Kasumi-1 (cell line): Measurements from ENCODE around the gene SMCO2.
A peak's percentile ranks its signal among the peaks of the same experiment; 100 is the strongest.

Experiments used
- DNase-seq, 2 experiments: peaks; one replicate each; lab custom pipeline; 2025; lab: John Stamatoyannopoulos, UW

The SMCO2 gene

GRCh38 chr12:27453421-27453820, 6.9 kb downstream of the SMCO2 start:
- no peak for DNase-seq

GRCh38 chr12:27455589-27455988, 9.1 kb downstream of the SMCO2 start:
- DNase-seq: no peak

GRCh38 chr12:27456618-27457017, 10.1 kb downstream of the SMCO2 start:
- no peak for DNase-seq

GRCh38 chr12:27460471-27460978, 14.0 kb downstream of the SMCO2 start:
- peak; percentile 77 to 81 for DNase-seq

- DNase-seq: no peak
Observed at GRCh38 chr12:27462151-27462694, 15.7 kb downstream of the SMCO2 start.

GRCh38 chr12:27462851-27463250, 16.3 kb downstream of the SMCO2 start:
- DNase-seq: no peak

GRCh38 chr12:27463511-27464219, 17.1 kb downstream of the SMCO2 start:
- DNase-seq: no peak

GRCh38 chr12:27464220-27464554, 17.7 kb downstream of the SMCO2 start:
- DNase-seq: peak; percentile 13 to 24

- no peak for DNase-seq
Observed at GRCh38 chr12:27467641-27468040, 21.1 kb downstream of the SMCO2 start.

GRCh38 chr12:27468241-27468640, 21.7 kb downstream of the SMCO2 start:
- DNase-seq: no peak

- DNase-seq: no peak
Observed at GRCh38 chr12:27469176-27469736, 22.7 kb downstream of the SMCO2 start.

GRCh38 chr12:27472604-27473003, 26.1 kb downstream of the SMCO2 start:
- no peak for DNase-seq

- no peak for DNase-seq
Observed at GRCh38 chr12:27474344-27474743, 27.8 kb downstream of the SMCO2 start.

GRCh38 chr12:27477049-27477448, 30.5 kb downstream of the SMCO2 start:
- no peak for DNase-seq

GRCh38 chr12:27478949-27479348, 32.4 kb downstream of the SMCO2 start:
- no peak for DNase-seq

GRCh38 chr12:27480016-27480415, 33.5 kb downstream of the SMCO2 start:
- DNase-seq: peak; percentile 32 to 46

- no peak for DNase-seq
Observed at GRCh38 chr12:27486961-27487360, 40.4 kb downstream of the SMCO2 start.

- DNase-seq: no peak
Observed at GRCh38 chr12:27488479-27488878, 41.9 kb downstream of the SMCO2 start.

GRCh38 chr12:27491226-27491625, 44.7 kb downstream of the SMCO2 start:
- DNase-seq: no peak

- DNase-seq: no peak
Observed at GRCh38 chr12:27493260-27493940, 46.9 kb downstream of the SMCO2 start.

GRCh38 chr12:27497446-27497845, 50.9 kb downstream of the SMCO2 start:
- DNase-seq: no peak

- no peak for DNase-seq
Observed at GRCh38 chr12:27498149-27498548, 51.6 kb downstream of the SMCO2 start.

- peak in 1 of 2 experiments; percentile 24 for DNase-seq
Observed at GRCh38 chr12:27498761-27499160, 52.2 kb downstream of the SMCO2 start.
